ENCODE measurements around the gene RNF217. TPM values are rescaled to one million over a fixed set of nuclear protein-coding genes. Genes with fewer than 3 reads are reported as not detected.

Gene RNF217
- total RNA-seq, 1 experiment from 2014 or later: 12.2 TPM

GRCh38 chr6:125057392-125058246 is 95.4 kb downstream of the RNF217 start (continued):
- TF ChIP-seq USF1 (CRISPR knock-in tag; IDR thresholded peaks at IDR 0.05): no peak

- Mint-ChIP-seq H3K36me3 (no peaks in the 10 kb centered on the region), H3K4me3 (no peak overlapping the region), H3K4me1 (no peaks in the 10 kb centered on the region), H3K27me3 (ENCODE audit: low read depth) (no peaks in the 10 kb centered on the region), H3K27ac (no peak overlapping the region), H3K9me3 (no peaks in the 10 kb centered on the region)
- CTCF ChIA-PET: no interaction called here
- POLR2A ChIA-PET: no interaction called here
- no peak for ATAC-seq
- no peak for DNase-seq (ENCODE audit: low spot score)
- TF ChIP-seq ETV6 (CRISPR knock-in tag; IDR thresholded peaks at IDR 0.05) (no peak), SP1 (CRISPR knock-in tag; conservative IDR thresholded peaks at IDR 0.05) (no peak), ZNF281 (CRISPR knock-in tag; IDR thresholded peaks at IDR 0.05) (no peak), MYBL2 (CRISPR knock-in tag; IDR thresholded peaks at IDR 0.05) (no peak), AR (CRISPR knock-in tag; IDR thresholded peaks at IDR 0.05) (no peak), SMAD4 (CRISPR knock-in tag; IDR thresholded peaks at IDR 0.05) (no peak), TEAD4 (CRISPR knock-in tag; IDR thresholded peaks at IDR 0.05) (no peak), ZNF416 (CRISPR knock-in tag; IDR thresholded peaks at IDR 0.05) (no peak)
Observed at GRCh38 chr6:125058546-125058945, 96.3 kb downstream of the RNF217 start.

- no peaks in the 10 kb centered on the region for H3K27me3 Mint-ChIP-seq (ENCODE audit: low read depth)
- H3K4me1 Mint-ChIP-seq: no peaks in the 10 kb centered on the region
- no peak overlapping the region for H3K4me3 Mint-ChIP-seq
- POLR2A ChIA-PET: no interaction called here
- no peaks in the 10 kb centered on the region for H3K36me3 Mint-ChIP-seq
- no peak overlapping the region for H3K27ac Mint-ChIP-seq
- DNase-seq (ENCODE audit: low spot score) (no peak), ATAC-seq (no peak)
- CTCF ChIA-PET: no interaction called here
- no peaks in the 10 kb centered on the region for H3K9me3 Mint-ChIP-seq
- TF ChIP-seq ARID4B (CRISPR knock-in tag; IDR thresholded peaks at IDR 0.05; ENCODE audit: borderline replicate concordance) (no peak), HMGXB4 (CRISPR knock-in tag; IDR thresholded peaks at IDR 0.05) (no peak), SP1 (CRISPR knock-in tag; conservative IDR thresholded peaks at IDR 0.05) (no peak), NR2C2 (CRISPR knock-in tag; IDR thresholded peaks at IDR 0.05) (no peak), ATF2 (CRISPR knock-in tag; IDR thresholded peaks at IDR 0.05; ENCODE audit: borderline replicate concordance, low read depth) (no peak), ZNF281 (CRISPR knock-in tag; IDR thresholded peaks at IDR 0.05) (no peak), NFYB (CRISPR knock-in tag; conservative IDR thresholded peaks at IDR 0.05; ENCODE audit: low read depth) (no peak)
Observed at GRCh38 chr6:125063307-125063706, 101.1 kb downstream of the RNF217 start.

All from WTC11 (cell line).